NCI-H1930 (cell line): ENCODE measurements around the gene GRIN3B.
"Not testable (repeated sequence)": the region's sequence is repeated elsewhere in the genome, so short reads cannot be mapped to it uniquely, and the experiment has no call there.

Experiments used
- DNase-seq, 2 experiments: peaks; one replicate each; lab custom pipeline; 2025; lab: John Stamatoyannopoulos, UW

GRIN3B gene, protein sequence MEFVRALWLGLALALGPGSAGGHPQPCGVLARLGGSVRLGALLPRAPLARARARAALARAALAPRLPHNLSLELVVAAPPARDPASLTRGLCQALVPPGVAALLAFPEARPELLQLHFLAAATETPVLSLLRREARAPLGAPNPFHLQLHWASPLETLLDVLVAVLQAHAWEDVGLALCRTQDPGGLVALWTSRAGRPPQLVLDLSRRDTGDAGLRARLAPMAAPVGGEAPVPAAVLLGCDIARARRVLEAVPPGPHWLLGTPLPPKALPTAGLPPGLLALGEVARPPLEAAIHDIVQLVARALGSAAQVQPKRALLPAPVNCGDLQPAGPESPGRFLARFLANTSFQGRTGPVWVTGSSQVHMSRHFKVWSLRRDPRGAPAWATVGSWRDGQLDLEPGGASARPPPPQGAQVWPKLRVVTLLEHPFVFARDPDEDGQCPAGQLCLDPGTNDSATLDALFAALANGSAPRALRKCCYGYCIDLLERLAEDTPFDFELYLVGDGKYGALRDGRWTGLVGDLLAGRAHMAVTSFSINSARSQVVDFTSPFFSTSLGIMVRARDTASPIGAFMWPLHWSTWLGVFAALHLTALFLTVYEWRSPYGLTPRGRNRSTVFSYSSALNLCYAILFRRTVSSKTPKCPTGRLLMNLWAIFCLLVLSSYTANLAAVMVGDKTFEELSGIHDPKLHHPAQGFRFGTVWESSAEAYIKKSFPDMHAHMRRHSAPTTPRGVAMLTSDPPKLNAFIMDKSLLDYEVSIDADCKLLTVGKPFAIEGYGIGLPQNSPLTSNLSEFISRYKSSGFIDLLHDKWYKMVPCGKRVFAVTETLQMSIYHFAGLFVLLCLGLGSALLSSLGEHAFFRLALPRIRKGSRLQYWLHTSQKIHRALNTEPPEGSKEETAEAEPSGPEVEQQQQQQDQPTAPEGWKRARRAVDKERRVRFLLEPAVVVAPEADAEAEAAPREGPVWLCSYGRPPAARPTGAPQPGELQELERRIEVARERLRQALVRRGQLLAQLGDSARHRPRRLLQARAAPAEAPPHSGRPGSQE

GRCh38 chr19:1000095-1000494 is at the start of gene GRIN3B:
Gene GRIN3B, plus strand, starts transcription at chr19:1000419. Its CDS starts 19 bp downstream, at chr19:1000438.
- DNase-seq: peak in 1 of 2 experiments; percentile 53

DNA sequence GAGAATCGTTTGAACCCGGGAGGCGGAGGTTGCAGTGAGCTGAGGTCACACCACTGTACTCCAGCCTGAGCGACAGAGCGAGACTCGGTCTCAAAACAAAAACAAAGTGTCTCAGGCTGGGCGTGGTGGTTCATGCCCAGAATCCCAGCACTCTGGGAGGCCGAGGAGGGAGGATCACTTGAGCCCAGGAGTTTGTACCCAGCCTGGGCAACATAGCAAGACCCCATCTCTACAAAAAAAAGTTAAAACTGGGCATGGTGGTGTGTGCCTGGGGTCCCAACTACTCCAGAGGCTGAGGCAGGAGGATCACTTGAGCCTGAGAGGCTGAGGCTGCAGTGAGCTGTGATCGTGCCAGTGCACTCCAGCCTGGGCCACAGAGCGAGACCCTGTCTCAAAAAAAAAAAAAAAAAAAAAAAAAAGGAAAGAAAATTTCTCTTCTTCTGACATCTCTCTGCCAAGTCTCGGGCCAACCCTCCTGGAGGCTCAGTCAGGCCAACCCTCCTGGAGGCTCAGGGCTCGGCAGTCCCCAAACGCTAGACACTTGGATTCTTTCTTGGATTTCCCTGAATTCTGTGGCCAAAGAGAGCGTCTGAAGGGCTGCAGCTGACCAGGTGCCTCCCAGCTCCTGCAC is 48.1 kb upstream of the GRIN3B start:
- no peak for DNase-seq

GRCh38 chr19:952680-953444 is 47.4 kb upstream of the GRIN3B start:
- DNase-seq: no peak

DNA sequence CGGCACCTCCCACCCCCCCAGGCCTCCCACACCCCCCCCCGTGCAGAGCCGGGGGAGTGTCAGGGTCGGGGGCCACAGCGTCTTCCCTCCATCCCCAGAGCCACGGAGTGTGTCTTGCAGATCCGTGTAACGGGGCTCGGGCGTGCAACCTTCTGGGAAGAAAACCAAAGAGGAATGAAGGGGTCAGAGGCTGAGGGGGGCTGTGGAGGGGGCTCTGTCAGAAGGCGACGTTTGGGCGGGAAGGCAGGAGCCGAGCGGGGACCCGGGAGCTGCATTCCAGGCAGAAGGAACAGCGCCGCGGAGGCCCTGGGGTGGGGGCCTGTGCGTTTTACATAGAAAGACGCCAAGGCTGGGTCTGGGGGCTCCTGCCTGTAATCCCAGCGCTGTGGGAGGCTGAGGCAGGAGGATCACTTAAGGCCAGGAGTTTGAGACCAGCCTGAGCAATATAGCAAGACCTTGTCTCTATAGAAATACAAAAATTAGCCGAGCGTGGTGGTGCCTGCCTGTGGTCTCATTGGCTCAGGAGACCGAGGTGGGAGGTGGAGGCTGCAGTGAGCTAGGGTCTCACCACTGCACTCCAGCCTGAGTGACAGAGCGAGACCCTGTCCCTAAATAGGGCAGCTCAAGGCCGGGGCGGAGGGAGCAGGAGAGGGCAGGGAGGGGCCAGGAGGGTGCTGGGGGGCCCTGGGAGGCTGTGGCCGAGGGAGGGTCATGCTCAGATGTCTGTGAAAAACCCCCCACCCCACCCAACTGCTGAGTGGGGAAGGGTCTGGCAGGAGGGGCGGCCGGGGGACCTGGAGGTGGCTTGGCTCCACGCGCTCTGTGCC is 46.6 kb upstream of the GRIN3B start:
- no peak for DNase-seq

- no peak for DNase-seq
Measured at GRCh38 chr19:954272-954671, 45.9 kb upstream of the GRIN3B start.

DNA sequence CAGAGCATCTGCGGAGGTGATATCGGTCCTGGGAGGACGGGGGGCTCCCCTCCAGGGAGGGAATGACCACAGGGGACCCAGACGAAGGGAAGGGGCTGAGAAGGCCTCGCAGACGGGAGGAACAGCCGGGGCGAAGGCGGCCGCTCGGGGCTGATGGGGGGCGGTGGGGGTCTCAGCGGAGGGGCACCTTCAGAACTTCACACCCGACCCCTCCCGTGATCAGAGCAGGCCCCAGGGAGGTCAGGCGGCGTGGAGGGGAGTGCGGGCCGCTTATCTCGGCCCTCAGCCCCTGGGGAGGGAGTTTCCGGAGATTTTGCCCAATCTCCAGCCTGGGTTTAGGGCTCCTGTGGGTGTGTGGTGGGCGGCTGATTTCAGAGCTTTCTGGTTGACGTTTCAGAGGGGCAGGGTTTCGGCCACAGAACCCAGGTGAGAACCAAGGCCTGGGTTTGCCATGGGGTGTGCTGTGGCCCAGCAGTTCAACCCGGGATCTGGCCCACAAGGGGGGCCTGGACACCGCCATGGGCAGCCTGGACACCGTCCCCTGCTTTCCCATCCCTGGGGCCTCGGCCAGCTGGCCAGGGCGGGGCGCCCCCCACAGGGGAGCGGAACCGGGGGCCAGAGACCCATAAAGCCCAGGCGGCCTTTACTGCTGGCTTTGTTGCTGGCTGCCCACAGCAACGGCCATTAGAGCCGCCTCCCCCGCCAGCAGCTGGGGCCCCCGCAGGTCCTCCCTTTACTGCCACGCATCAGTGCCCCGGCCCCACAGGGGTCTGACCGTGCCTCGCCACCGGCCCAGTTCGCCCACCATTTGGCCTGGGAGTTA is 45.3 kb upstream of the GRIN3B start:
- DNase-seq: no peak

GRCh38 chr19:955803-956765 is 44.1 kb upstream of the GRIN3B start:
- DNase-seq: no peak

- no peak for DNase-seq
Measured at GRCh38 chr19:956766-957440, 43.3 kb upstream of the GRIN3B start.

DNA sequence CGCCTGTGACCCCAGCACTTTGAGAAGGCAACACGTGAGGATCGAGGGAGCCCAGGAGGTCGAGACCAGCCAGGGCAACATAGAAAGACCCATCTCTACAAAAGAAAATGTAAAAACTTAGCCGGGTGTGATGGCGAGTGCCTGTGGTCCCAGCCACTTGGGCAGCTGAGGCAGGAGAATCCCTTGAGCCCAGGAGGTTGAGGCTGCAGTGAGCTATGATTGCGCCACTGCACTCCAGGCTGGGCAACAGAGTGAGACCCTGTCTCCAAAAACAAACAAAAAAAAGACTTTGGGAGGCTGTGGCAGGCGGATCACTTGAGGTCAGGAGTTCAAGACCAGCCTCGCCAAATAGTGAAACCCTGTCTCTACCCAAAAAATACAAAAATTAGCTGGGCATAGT is 42.6 kb upstream of the GRIN3B start:
- not testable (repeated sequence) for DNase-seq

GRCh38 chr19:958967-959855 is 41.0 kb upstream of the GRIN3B start:
- no peak for DNase-seq

DNA sequence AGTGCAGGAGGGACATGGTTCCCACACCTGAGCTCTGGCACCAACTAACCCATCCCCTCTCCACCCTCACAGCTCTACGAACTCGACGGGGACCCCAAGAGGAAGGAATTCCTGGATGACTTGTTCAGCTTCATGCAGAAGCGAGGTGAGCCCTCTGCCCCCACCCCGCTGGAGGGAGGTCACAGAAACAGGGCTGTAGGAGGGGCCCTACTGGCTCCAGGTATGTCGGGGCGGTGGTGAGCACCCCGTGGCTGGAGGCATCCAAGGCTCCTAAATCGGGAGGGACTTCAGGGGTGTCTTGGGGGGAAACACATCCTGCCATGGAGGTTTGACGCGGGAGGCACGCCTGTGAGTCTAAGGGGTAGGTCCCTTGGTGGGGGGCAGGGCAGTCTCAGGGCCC is 40.2 kb upstream of the GRIN3B start:
- no peak for DNase-seq

GRCh38 chr19:960601-960938 is 39.6 kb upstream of the GRIN3B start:
- no peak for DNase-seq

DNA sequence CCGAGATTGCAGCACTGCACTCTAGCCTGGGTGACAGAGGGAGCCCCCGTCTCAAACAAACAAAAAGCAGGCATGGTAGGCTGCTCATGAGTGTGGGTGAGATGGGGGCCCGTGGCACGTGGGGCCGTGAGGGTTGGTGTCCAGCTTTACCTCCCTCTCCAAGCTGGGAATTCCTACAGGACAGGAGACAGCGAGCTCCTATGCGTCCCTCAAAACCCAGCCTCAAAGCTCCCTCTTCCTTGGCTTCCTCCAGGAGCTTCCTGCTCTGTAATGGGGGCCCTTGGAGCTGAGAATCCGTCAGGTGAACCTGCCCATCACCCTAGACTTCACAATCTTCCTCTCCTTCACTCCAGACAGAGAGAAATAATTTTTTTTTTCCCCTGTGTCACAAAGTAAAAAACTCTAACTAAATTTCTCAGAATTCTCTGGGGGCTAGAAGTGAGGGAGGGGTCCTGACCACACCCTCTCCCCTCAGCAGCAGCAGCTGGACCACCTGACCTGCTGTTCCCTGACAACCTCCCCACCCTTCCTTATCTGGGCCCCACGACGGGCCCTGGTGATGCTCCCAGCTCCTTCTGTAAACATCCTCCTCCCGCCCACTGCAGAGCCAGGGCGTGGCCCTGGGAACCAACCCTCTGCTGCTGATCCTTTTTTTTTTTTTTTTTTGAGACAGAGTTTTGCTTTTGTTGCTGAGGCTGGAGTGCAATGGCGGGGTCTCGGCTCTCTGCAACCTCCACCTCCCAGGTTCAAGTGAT is 38.2 kb upstream of the GRIN3B start:
- DNase-seq: no peak

GRCh38 chr19:962683-963400 is 37.4 kb upstream of the GRIN3B start:
- DNase-seq: no peak

GRCh38 chr19:963486-963951 is 36.7 kb upstream of the GRIN3B start:
- no peak for DNase-seq
